Activated CD8-positive, alpha-beta T cell treated with anti-CD3 and anti-CD28 coated beads, Interleukin-2, amount 10 ng/mL, durations not matched to agents 7 days and 5 days (primary cell): ENCODE results near the gene BCKDHA. TPM values are rescaled to one million over a fixed set of nuclear protein-coding genes. Genes with fewer than 3 reads are reported as not detected.

Experiments used
- ATAC-seq: fragments of 150-1000 bp; cut with Tn5 transposase; one replicate; pipeline ENCODE4 v1.10.0; 2021; ENCODE audit warnings: moderate library complexity
- CTCF ChIA-PET: fragments of 350-600 bp; sonication (Branson Sonifier 250); formaldehyde crosslinking; loops from one replicate; lab custom pipeline; 2021; ENCODE audit warnings: antibody characterized with exemption; lab: Charles Lee
- POLR2A ChIA-PET: fragments of 350-600 bp; sonication (Branson Sonifier 250); formaldehyde crosslinking; loops from one replicate; lab custom pipeline; 2021; ENCODE audit warnings: antibody characterized with exemption; lab: Charles Lee
- DNase-seq: peaks from one replicate; pipeline ENCODE4 v3.0.0-alpha.2; 2020
- H3K27ac Mint-ChIP-seq: one replicate; pipeline ENCODE4 v1.8.0; 2021; ENCODE audit warnings: mild to moderate bottlenecking, mixed read lengths
- H3K27me3 Mint-ChIP-seq: one replicate; pipeline ENCODE4 v1.8.0; 2021; ENCODE audit warnings: low read depth, mixed read lengths
- H3K36me3 Mint-ChIP-seq: one replicate; pipeline ENCODE4 v1.8.0; 2021; ENCODE audit warnings: low read depth, mixed read lengths
- H3K4me1 Mint-ChIP-seq: one replicate; pipeline ENCODE4 v1.8.0; 2021; ENCODE audit warnings: low read depth, mixed read lengths
- H3K4me3 Mint-ChIP-seq: one replicate; pipeline ENCODE4 v1.8.0; 2021; ENCODE audit warnings: mild to moderate bottlenecking, mixed read lengths
- H3K9me3 Mint-ChIP-seq: one replicate; pipeline ENCODE4 v1.8.0; 2022; ENCODE audit warnings: mixed read lengths; ENCODE audit not compliant: insufficient read depth
- total RNA-seq, 2 experiments: library from RNA; stranded (reverse); gene quantifications; one replicate each; pipeline ENCODE4 v1.2.3, GENCODE V29; 2021

The BCKDHA gene
- total RNA-seq, 2 experiments from 2014 or later = 15.8 to 24.5 TPM

DNA sequence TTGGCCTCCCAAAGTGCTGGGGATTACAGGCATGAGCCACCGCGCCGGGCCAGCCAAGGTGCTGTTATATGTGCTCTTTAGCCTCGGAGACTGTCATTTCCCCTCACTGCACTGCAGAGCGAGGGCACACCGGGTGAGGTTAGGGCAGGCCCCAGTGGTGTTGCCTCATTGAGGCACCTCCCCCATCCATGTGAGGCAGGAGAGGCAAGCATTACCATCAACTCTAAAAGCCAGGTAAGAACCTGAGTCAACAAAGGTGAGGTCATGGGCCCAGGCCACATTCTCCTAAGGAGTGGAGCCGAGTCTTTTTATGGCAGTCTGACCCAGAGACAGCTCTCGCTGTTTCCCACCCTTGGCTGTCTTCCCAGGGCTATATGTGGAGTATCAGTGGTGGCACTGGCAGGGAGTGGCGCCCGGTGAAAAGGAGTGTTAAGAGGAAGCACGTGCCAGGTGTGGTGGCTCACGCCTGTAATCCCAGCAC, 18.6 kb downstream of the BCKDHA start:
- Mint-ChIP-seq H3K4me1 (no peaks in the 10 kb centered on the region), H3K27ac (no peak overlapping the region), H3K27me3 (no peaks in the 10 kb centered on the region), H3K36me3 (peaks cover 35% of the 10 kb centered on the region), H3K4me3 (no peak overlapping the region), H3K9me3 (no peaks in the 10 kb centered on the region)
- POLR2A ChIA-PET = interaction anchor here (0.7 kb wide), 1 partner anchor 27 kb away, joined by 3 read pairs; no protein-coding TSS in a partner anchor
- DNase-seq (no peak), ATAC-seq (no peak)
- CTCF ChIA-PET = no interaction called here

DNA sequence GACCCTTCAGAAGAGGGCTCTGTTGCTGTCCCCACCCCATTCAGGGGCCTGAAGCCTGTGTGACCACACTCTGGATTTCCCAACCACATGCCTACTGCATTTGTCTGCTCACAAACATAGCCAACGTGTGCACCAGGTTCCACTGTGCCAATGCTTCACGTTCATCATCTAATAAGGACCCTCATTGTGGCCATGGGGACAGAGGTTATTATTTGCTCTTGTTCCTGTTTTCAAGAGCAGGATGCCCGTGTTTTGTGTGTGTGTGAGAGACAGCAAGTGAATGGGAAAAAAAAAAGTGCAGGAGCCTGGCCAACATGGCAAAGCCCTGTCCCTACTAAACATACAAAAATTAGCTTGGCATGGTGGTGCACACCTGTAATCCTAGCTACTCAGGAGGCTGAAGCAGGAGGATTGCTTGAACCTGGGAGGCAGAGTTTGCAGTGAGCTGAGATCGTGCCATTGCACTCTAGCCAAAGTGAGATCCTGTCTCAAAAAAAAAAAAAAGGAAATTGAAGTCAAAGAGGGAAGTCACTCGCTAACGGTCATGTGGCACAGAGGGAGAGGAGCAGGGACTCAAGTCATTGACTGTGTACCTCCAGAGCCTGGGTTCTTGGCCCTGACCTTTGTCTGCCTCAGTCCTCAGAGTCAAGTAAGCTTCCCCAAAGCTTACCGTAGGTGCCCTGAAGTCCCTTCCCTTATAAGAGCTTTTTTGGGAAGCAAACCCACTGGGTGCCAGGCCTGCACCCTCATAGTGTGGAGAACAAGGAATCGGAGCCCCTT, 22.7 kb downstream of the BCKDHA start:
- POLR2A ChIA-PET = interaction anchor here (1.2 kb wide), 1 partner anchor 19 kb away, joined by 3 read pairs; no protein-coding TSS in a partner anchor
- no peak overlapping the region for H3K27ac Mint-ChIP-seq
- no peaks in the 10 kb centered on the region for H3K27me3 Mint-ChIP-seq
- H3K4me3 Mint-ChIP-seq = no peak overlapping the region
- ATAC-seq (no peak), DNase-seq (no peak)
- H3K36me3 Mint-ChIP-seq = peaks cover 32% of the 10 kb centered on the region
- no peaks in the 10 kb centered on the region for H3K9me3 Mint-ChIP-seq
- peaks cover 9% of the 10 kb centered on the region for H3K4me1 Mint-ChIP-seq
- CTCF ChIA-PET = interaction anchor here (0.9 kb wide), 1 partner anchor 85 kb away, joined by 3 read pairs; no protein-coding TSS in a partner anchor

DNA sequence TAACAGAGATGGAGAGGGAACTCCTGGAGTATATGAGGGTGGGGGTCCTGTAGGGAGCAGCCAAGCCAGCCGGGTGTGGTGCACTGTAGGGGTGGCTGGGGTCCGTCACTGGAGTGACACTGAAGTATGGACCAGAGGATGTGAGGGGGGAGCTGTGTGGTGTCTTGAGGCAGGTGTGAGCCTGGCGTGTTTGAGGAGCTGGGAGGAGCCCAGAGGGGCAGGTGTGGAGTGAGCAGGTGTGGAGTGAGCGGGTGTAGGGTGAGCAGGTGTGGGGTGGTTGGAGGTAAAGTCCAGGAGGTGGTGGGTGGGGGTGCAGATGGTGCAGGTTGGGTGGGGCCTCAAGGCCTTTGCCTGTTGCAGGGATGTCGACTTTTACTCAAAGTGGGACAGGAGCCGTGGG, 23.7 kb downstream of the BCKDHA start:
- peaks cover 29% of the 10 kb centered on the region for H3K36me3 Mint-ChIP-seq
- no peak overlapping the region for H3K4me3 Mint-ChIP-seq
- no peak for DNase-seq
- H3K4me1 Mint-ChIP-seq = peaks cover 15% of the 10 kb centered on the region
- CTCF ChIA-PET = no interaction called here
- ATAC-seq = no peak
- POLR2A ChIA-PET = interaction anchor here (1.2 kb wide), 1 partner anchor 18 kb away, joined by 3 read pairs; no protein-coding TSS in a partner anchor
- H3K27ac Mint-ChIP-seq = no peak overlapping the region
- H3K9me3 Mint-ChIP-seq = no peaks in the 10 kb centered on the region
- H3K27me3 Mint-ChIP-seq = no peaks in the 10 kb centered on the region

DNA sequence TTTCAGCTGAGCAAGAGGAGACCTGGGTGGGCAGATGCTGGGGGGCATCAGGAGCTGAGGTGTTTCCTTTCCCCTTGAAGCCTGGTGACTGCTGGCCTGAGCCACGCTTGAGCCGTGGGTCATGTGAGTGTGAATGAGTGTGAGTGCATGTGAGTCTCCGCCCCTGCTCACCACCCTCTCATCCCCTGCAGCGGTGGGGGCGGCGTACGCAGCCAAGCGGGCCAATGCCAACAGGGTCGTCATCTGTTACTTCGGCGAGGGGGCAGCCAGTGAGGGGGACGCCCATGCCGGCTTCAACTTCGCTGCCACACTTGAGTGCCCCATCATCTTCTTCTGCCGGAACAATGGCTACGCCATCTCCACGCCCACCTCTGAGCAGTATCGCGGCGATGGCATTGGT, 24.4 kb downstream of the BCKDHA start:
- peaks cover 28% of the 10 kb centered on the region for H3K36me3 Mint-ChIP-seq
- DNase-seq = no peak
- ChIA-PET POLR2A (no interaction called here), CTCF (no interaction called here)
- H3K27ac Mint-ChIP-seq = peak overlapping the region; percentile 69
- no peaks in the 10 kb centered on the region for H3K27me3 Mint-ChIP-seq
- peaks cover 22% of the 10 kb centered on the region for H3K4me1 Mint-ChIP-seq
- no peak overlapping the region for H3K4me3 Mint-ChIP-seq
- H3K9me3 Mint-ChIP-seq = no peaks in the 10 kb centered on the region
- no peak for ATAC-seq

DNA sequence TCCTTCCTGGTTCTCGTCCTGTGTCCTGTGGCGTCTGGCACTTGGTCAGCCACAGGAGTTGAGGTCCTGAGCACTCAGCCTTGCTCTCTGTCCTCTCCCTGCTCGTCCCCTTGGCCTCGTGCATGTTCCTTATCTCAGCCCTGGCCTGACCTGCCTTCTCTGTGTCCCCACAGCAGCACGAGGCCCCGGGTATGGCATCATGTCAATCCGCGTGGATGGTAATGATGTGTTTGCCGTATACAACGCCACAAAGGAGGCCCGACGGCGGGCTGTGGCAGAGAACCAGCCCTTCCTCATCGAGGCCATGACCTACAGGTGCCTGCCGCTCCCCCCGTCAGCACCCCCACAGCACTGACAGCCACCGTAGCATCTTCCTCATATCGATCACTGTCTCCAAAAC, 24.8 kb downstream of the BCKDHA start:
- DNase-seq (no peak), ATAC-seq (no peak)
- no peak overlapping the region for H3K27ac Mint-ChIP-seq
- ChIA-PET CTCF (no interaction called here), POLR2A (no interaction called here)
- H3K4me3 Mint-ChIP-seq = no peak overlapping the region
- H3K36me3 Mint-ChIP-seq = peaks cover 28% of the 10 kb centered on the region
- H3K9me3 Mint-ChIP-seq = no peaks in the 10 kb centered on the region
- no peaks in the 10 kb centered on the region for H3K27me3 Mint-ChIP-seq
- peaks cover 25% of the 10 kb centered on the region for H3K4me1 Mint-ChIP-seq

DNA sequence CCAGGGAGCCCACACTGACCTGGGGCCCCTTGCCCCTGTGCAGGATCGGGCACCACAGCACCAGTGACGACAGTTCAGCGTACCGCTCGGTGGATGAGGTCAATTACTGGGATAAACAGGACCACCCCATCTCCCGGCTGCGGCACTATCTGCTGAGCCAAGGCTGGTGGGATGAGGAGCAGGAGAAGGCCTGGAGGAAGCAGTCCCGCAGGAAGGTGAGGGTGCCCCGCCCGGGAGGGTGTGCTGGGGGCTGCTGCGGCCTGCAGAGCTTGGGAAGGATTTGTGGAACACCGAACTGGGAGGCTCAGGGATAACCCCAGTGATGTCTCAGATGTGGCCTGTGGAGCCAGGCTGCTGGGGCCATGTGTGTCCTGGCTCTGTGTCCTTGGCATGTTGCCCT, 25.3 kb downstream of the BCKDHA start:
- no peaks in the 10 kb centered on the region for H3K27me3 Mint-ChIP-seq
- POLR2A ChIA-PET = no interaction called here
- DNase-seq (no peak), ATAC-seq (no peak)
- CTCF ChIA-PET = no interaction called here
- H3K36me3 Mint-ChIP-seq = peaks cover 28% of the 10 kb centered on the region
- no peak overlapping the region for H3K27ac Mint-ChIP-seq
- peaks cover 30% of the 10 kb centered on the region for H3K4me1 Mint-ChIP-seq
- H3K9me3 Mint-ChIP-seq = no peaks in the 10 kb centered on the region
- no peak overlapping the region for H3K4me3 Mint-ChIP-seq

DNA sequence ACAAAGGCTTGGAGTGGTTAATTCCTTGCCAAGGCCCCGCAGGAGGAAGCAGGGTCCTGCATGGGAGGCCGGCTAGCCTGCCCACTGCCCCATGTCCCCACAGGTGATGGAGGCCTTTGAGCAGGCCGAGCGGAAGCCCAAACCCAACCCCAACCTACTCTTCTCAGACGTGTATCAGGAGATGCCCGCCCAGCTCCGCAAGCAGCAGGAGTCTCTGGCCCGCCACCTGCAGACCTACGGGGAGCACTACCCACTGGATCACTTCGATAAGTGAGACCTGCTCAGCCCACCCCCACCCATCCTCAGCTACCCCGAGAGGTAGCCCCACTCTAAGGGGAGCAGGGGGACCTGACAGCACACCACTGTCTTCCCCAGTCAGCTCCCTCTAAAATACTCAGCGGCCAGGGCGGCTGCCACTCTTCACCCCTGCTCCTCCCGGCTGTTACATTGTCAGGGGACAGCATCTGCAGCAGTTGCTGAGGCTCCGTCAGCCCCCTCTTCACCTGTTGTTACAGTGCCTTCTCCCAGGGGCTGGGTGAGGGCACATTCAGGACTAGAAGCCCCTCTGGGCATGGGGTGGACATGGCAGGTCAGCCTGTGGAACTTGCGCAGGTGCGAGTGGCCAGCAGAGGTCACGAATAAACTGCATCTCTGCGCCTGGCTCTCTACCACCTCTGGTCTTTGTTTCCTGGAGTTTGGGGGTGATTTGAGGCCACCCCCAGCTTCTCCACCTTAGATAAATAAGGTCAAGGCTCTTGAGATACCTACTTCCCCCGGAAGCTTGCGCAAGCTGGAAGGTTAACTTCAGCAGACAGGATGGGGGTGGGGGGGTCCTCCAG, 26.9 kb downstream of the BCKDHA start:
- DNase-seq (peak; percentile 37), ATAC-seq (no peak)
- no peaks in the 10 kb centered on the region for H3K27me3 Mint-ChIP-seq
- H3K36me3 Mint-ChIP-seq = peaks cover 28% of the 10 kb centered on the region
- POLR2A ChIA-PET = no interaction called here
- H3K4me3 Mint-ChIP-seq = no peak overlapping the region
- H3K27ac Mint-ChIP-seq = peak overlapping the region; percentile 79
- H3K4me1 Mint-ChIP-seq = peaks cover 43% of the 10 kb centered on the region
- no peaks in the 10 kb centered on the region for H3K9me3 Mint-ChIP-seq
- CTCF ChIA-PET = interaction anchor here (1.8 kb wide), 1 partner anchor 24 kb away, joined by 6 read pairs; no protein-coding TSS in a partner anchor

DNA sequence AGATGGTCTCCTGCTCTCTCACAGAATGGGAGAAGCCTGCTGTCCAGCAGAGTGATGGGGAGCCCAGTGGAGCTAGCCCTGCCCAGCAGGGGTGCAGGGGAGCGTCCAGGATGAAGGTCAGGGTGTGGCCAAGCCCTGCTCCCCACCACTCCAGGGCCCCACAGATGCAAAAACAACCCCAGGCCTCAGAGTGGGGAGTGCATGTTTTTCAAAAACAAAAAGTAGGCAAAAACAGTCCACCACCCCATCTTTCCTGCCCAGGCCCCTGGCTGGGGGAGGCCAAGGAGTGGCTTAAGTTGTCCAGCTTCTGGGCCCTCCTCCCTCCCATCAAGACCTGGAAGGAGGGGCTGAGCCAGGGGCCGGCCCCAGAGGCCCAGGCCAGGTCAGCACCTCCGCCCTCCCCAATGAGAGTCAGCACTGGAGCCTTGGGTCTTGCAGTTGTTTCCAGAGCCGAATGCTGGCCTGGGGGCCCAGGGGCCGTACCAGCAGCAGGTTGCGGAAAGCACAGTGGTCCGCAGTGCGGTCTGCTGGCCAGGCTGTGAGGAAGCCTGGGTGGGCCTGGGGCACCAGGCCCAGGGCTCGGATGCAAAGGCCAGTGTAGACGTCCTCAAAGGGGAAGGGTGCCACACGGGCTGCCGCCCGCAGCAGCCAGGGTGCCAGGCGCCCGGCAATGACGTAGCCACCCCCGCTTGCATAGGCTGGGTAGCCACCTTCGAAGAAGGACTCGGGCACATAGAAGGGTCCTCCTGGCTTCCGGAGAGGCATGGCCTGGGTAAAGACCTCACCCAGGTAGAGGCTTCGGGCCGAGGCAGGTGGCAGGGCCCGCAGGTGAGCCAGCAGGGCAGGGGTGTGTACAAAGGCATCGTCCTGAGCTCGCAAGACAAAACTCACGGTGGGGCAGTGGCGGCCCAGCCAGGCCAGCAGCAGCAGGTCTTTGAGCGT, 27.8 kb downstream of the BCKDHA start:
- Mint-ChIP-seq H3K27ac (peak overlapping the region; percentile 79), H3K36me3 (peaks cover 23% of the 10 kb centered on the region), H3K4me3 (peak overlapping the region; percentile 18), H3K4me1 (peaks cover 43% of the 10 kb centered on the region), H3K9me3 (no peaks in the 10 kb centered on the region), H3K27me3 (no peaks in the 10 kb centered on the region)
- POLR2A ChIA-PET = no interaction called here
- ATAC-seq (no peak), DNase-seq (no peak)
- CTCF ChIA-PET = interaction anchor here (1.8 kb wide), 1 partner anchor 23 kb away, joined by 6 read pairs; no protein-coding TSS in a partner anchor

DNA sequence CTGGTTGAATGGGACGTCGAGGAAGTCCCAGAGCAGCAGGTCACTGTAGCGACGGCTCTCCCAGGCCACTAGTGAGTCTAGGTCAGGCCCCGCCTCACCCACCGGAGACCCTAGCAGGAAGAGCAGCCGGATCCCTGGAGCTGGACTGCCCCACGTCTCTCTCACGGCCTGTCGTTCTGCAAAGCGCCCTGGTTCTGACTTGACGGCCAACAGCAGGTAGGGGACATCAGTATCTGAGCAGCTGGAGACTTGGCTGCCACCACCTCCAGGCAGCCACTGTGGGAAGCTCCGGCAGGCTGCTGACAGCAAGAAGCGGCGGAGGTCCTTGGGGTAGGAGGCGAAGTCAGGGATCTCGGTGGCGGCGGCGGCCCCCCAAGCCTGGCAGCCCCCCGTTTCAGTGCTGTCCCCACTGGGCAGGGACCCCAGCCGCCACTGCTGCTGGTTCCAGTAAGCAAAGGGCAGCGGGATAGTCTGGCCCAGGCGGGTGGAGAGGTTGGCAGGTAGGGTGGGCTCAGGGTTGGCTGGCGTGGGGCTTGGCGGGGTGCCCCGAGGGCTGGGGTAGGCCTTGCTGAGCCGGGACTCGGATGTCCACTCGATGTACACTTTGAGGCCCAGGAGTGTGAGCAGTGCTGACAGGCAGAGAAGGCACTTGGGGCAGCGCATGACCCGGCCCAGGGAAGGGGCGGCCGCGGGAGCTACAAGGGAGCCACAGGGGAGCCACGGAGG, 28.7 kb downstream of the BCKDHA start:
- peaks cover 48% of the 10 kb centered on the region for H3K4me1 Mint-ChIP-seq
- POLR2A ChIA-PET = interaction anchor here (0.6 to 0.9 kb wide), 2 partner anchors 27 to 129 kb away, joined by 3 to 6 read pairs; no protein-coding TSS in a partner anchor
- H3K4me3 Mint-ChIP-seq = peak overlapping the region; percentile 77
- H3K27me3 Mint-ChIP-seq = no peaks in the 10 kb centered on the region
- no peak for ATAC-seq
- no peaks in the 10 kb centered on the region for H3K9me3 Mint-ChIP-seq
- H3K27ac Mint-ChIP-seq = peak overlapping the region; percentile 25
- CTCF ChIA-PET = interaction anchor here (0.9 to 1.8 kb wide), 4 partner anchors 9 to 144 kb away, joined by 3 to 6 read pairs (median 4); no protein-coding TSS in a partner anchor
- no peak for DNase-seq
- H3K36me3 Mint-ChIP-seq = peaks cover 21% of the 10 kb centered on the region

DNA sequence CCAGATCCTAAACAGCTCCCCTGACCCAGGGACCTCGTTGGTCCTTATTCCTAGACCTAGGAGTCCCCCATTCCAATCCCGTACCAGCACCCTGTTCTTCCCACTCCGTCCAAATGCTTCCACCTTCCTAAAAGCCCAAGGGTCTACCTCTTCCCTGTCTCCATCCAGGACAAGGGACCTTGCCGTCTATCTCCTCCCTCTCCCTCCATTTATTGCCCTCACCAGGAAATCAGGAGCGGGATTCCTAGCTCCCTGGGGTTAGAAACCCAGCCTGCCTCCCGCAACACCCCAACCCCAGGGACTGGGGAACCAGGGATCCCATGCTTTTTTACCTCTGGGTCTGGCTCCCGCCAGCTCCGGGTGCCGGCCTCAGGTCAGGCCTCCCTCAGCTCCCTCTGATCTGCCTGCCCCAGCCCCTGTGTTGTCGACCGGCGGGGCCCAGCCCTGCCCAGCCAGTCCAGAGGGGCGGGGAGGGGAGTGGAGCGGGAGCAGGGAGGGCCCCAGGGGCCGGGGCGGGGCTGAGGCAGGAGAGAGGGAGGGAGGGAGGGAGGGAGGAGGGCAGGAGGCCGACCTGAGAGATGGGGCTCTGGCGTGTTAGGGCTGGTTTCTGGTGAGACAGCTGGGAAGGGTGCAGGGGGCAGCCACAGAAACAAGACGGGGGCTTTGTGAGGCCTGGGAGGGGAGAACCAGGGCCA, 29.5 kb downstream of the BCKDHA start, which contains the start of gene B3GNT8:
TSS of gene B3GNT8 (minus strand) at position 423 of the 695 bp plus-strand sequence. CDS start 596 bp downstream, outside the sequence.
- peak within 1 kb of the TSS; percentile 77 for H3K4me3 Mint-ChIP-seq
- peaks cover 53% of the 10 kb centered on the region for H3K4me1 Mint-ChIP-seq
- H3K9me3 Mint-ChIP-seq = no peaks in the 10 kb centered on the region
- peaks cover 23% of the 10 kb centered on the region for H3K36me3 Mint-ChIP-seq
- peak; percentile 71 for DNase-seq
- H3K27me3 Mint-ChIP-seq = no peaks in the 10 kb centered on the region
- peak within 1 kb of the TSS; percentile 84 for H3K27ac Mint-ChIP-seq
- peak; percentile 71 for ATAC-seq
- ChIA-PET CTCF (interaction anchor here (0.9 to 1.2 kb wide), 4 partner anchors 8 to 143 kb away, joined by 3 to 4 read pairs (median 4); no protein-coding TSS in a partner anchor), POLR2A (interaction anchor here (0.6 to 1.7 kb wide), 3 partner anchors 9 to 128 kb away, joined by 3 to 6 read pairs (median 5); no protein-coding TSS in a partner anchor)
